MM.1S (cell line): ENCODE results near the gene RNF38.
"Not testable (repeated sequence)": the region's sequence is repeated elsewhere in the genome, so short reads cannot be mapped to it uniquely, and the experiment has no call there.

Experiments used
- DNase-seq: peaks from one replicate; pipeline ENCODE4 v3.0.0-alpha.2; 2015
- H2AFZ ChIP-seq: fragments of 300-600 bp; sonication (generic); 2 replicates; pipeline ENCODE4 v1.6.0; 2016; ENCODE audit warnings: antibody characterized with exemption, low read length
- H3F3A ChIP-seq: fragments of 300-600 bp; sonication (generic); 2 replicates; pipeline ENCODE4 v1.6.1; 2016; ENCODE audit warnings: mild to moderate bottlenecking, antibody characterized with exemption, low read length, moderate library complexity, mixed read lengths; ENCODE audit not compliant: insufficient read depth
- H3K27ac ChIP-seq: fragments of 300-600 bp; sonication (generic); 2 replicates; pipeline ENCODE4 v1.5.1; 2016; ENCODE audit warnings: mild to moderate bottlenecking, low read length
- H3K27me3 ChIP-seq: fragments of 300-600 bp; sonication (generic); replicated peaks from 2 replicates; pipeline ENCODE4 v1.6.0; 2016; ENCODE audit warnings: low read length; ENCODE audit not compliant: insufficient read depth
- H3K36me3 ChIP-seq: fragments of 300-600 bp; sonication (generic); replicated peaks from 2 replicates; pipeline ENCODE4 v1.6.1; 2016; ENCODE audit warnings: mild to moderate bottlenecking, low read length, mixed read lengths; ENCODE audit not compliant: insufficient read depth
- H3K4me1 ChIP-seq: fragments of 300-600 bp; sonication (generic); 2 replicates; pipeline ENCODE4 v1.6.1; 2016; ENCODE audit warnings: low read length, mixed read lengths
- H3K4me2 ChIP-seq: fragments of 300-600 bp; sonication (generic); 2 replicates; pipeline ENCODE4 v1.6.0; 2016; ENCODE audit warnings: low read depth, low read length
- H3K4me3 ChIP-seq: fragments of 300-600 bp; sonication (generic); 2 replicates; pipeline ENCODE4 v1.5.1; 2016; ENCODE audit warnings: low read length, mixed read lengths
- H3K79me2 ChIP-seq: fragments of 300-600 bp; sonication (generic); 2 replicates; pipeline ENCODE4 v1.6.1; 2016; ENCODE audit warnings: mixed run types, low read length, mixed read lengths
- H3K9ac ChIP-seq: fragments of 300-600 bp; sonication (generic); 2 replicates; pipeline ENCODE4 v1.6.1; 2016; ENCODE audit warnings: low read length, mixed read lengths
- H3K9me2 ChIP-seq: fragments of 300-600 bp; sonication (generic); replicated peaks from 2 replicates; pipeline ENCODE4 v1.6.1; 2016; ENCODE audit warnings: mild to moderate bottlenecking, low read length, mixed read lengths; ENCODE audit not compliant: insufficient read depth
- H3K9me3 ChIP-seq: fragments of 300-600 bp; sonication (generic); replicated peaks from 2 replicates; pipeline ENCODE4 v1.6.1; 2016; ENCODE audit warnings: mild to moderate bottlenecking, low read length, mixed read lengths; ENCODE audit not compliant: insufficient read depth
- H4K20me1 ChIP-seq: fragments of 300-600 bp; sonication (generic); 2 replicates; pipeline ENCODE4 v1.6.1; 2016; ENCODE audit warnings: mild to moderate bottlenecking, low read length, moderate library complexity, mixed read lengths; ENCODE audit not compliant: insufficient read depth
- EZH2 ChIP-seq: fragments of 300-600 bp; sonication (generic); optimal IDR thresholded peaks from 2 replicates; pipeline ENCODE3; 2017; ENCODE audit warnings: low read depth, mild to moderate bottlenecking, antibody characterized with exemption, low read length, mixed read lengths
- EZH2phosphoT487 ChIP-seq: fragments of 300-600 bp; sonication (generic); IDR thresholded peaks from 2 replicates; pipeline ENCODE4 v1.6.1; 2018; ENCODE audit warnings: antibody characterized with exemption, low read length
- TF ChIP-seq, protein P1 (sequence below): fragments of 300-600 bp; sonication (generic); IDR thresholded peaks from 2 replicates; pipeline ENCODE4 v1.5.1; 2016; ENCODE audit warnings: antibody characterized with exemption, low read length, mixed read lengths

The RNF38 gene

DNA sequence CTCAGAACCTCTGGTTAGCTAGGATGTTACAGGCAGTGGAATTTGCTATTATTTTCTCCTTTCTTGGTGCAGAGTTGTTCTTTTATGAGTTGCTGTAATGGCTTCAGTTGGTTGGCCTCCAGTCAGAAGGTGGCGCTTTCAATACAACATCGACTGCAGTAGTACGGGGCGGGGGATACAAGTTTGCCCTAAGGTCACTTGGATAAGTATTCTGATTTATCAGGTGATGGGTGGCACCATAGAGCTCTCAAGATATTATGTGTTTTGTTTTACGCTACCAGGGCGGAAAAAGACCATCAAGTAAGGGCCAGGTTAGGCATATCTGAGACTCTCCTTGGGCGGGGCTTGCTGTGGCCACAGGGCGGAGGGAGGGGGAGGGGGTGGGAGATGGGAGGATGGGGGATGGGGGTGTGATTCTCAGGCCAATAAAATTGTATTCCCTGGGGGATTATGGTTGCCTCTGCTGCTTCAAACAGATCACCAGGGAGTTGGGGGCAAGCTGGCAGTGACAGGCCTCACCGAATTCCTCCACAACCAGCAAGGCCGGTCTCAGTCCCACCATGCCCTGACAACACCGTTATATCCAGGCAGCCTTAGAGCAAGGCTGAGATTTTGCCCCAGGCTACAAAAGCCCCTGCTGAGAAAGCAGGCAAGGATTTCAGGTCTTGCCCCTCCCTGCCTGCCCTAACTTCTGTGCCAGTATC is 15.9 kb upstream of the RNF38 start:
- Histone ChIP-seq H3K4me1 (no peaks in the 10 kb centered on the region), H2AFZ (no peak overlapping the region), H3K9ac (no peak overlapping the region), H3K79me2 (no peaks in the 10 kb centered on the region), H3K4me3 (no peak overlapping the region), H3K27me3 (no peaks in the 10 kb centered on the region), H3K9me2 (no peaks in the 10 kb centered on the region), H3K36me3 (no peaks in the 10 kb centered on the region), H4K20me1 (no peaks in the 10 kb centered on the region), H3K4me2 (no peak overlapping the region), H3K9me3 (no peaks in the 10 kb centered on the region), H3F3A (no peaks in the 10 kb centered on the region), H3K27ac (no peak overlapping the region)
- DNase-seq: no peak
- TF ChIP-seq EZH2 (no peak), EZH2phosphoT487 (no peak)
- TF ChIP-seq, protein P1, sequence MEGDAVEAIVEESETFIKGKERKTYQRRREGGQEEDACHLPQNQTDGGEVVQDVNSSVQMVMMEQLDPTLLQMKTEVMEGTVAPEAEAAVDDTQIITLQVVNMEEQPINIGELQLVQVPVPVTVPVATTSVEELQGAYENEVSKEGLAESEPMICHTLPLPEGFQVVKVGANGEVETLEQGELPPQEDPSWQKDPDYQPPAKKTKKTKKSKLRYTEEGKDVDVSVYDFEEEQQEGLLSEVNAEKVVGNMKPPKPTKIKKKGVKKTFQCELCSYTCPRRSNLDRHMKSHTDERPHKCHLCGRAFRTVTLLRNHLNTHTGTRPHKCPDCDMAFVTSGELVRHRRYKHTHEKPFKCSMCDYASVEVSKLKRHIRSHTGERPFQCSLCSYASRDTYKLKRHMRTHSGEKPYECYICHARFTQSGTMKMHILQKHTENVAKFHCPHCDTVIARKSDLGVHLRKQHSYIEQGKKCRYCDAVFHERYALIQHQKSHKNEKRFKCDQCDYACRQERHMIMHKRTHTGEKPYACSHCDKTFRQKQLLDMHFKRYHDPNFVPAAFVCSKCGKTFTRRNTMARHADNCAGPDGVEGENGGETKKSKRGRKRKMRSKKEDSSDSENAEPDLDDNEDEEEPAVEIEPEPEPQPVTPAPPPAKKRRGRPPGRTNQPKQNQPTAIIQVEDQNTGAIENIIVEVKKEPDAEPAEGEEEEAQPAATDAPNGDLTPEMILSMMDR: no peak

- not testable (repeated sequence) for H4K20me1 ChIP-seq, H3K27ac ChIP-seq, H3K9me2 ChIP-seq, DNase-seq, H3K27me3 ChIP-seq, H3K9ac ChIP-seq, H3K4me1 ChIP-seq, H3K4me3 ChIP-seq, H3K79me2 ChIP-seq, H3K9me3 ChIP-seq, H2AFZ ChIP-seq, H3K36me3 ChIP-seq, H3F3A ChIP-seq, H3K4me2 ChIP-seq
These were observed 11.3 kb upstream of the RNF38 start for GRCh38 chr9:36411410-36411809.

GRCh38 chr9:36409076-36409475 is 9.0 kb upstream of the RNF38 start:
- H3K4me3 ChIP-seq, H3K27ac ChIP-seq, H3K9ac ChIP-seq, H3K4me1 ChIP-seq, H3K9me3 ChIP-seq, H3K9me2 ChIP-seq, H3F3A ChIP-seq, H3K36me3 ChIP-seq, H4K20me1 ChIP-seq, H2AFZ ChIP-seq, H3K4me2 ChIP-seq, H3K27me3 ChIP-seq, DNase-seq: not testable (repeated sequence)
- H3K79me2 ChIP-seq: peaks cover 13% of the 10 kb centered on the region; the same call in 1 of the 2 replicates

GRCh38 chr9:36407122-36407723 is 7.2 kb upstream of the RNF38 start:
- Histone ChIP-seq H3K36me3 (no peaks in the 10 kb centered on the region), H3K4me3 (no peak overlapping the region), H3K4me1 (0 out of 2 replicates have a peak, but pooled peaks cover under 1% of the 10 kb centered on the region), H3K9ac (no peak overlapping the region), H3F3A (no peaks in the 10 kb centered on the region), H3K9me2 (no peaks in the 10 kb centered on the region), H2AFZ (no peak overlapping the region), H3K9me3 (no peaks in the 10 kb centered on the region), H3K27ac (no peak overlapping the region), H3K79me2 (peaks cover 14% of the 10 kb centered on the region; the same call in 1 of the 2 replicates), H4K20me1 (no peaks in the 10 kb centered on the region), H3K27me3 (no peaks in the 10 kb centered on the region), H3K4me2 (no peak overlapping the region)
- DNase-seq: peak; percentile 72
- TF ChIP-seq, protein P1: peak; percentile 92
- no peak for TF ChIP-seq EZH2phosphoT487
